HepG2 (cell line): ENCODE measurements around the gene ENTREP3. TPM values are rescaled to one million over a fixed set of nuclear protein-coding genes. Genes with fewer than 3 reads are reported as not detected.

Experiments used
- ADNP ChIP-seq: sonication (generic); formaldehyde crosslinking; IDR thresholded peaks from 2 replicates; pipeline ENCODE4 v1.4.0; 2020; ENCODE audit warnings: missing genetic modification reagents
- ARNT ChIP-seq: fragments of 450-650 bp; IDR thresholded peaks from 2 replicates; pipeline ENCODE4 v1.6.1; 2017
- ASH2L ChIP-seq: fragments of 300-600, 200-600 bp; sonication (generic); IDR thresholded peaks from 2 replicates; pipeline ENCODE4 v1.7.0; 2017; ENCODE audit warnings: low read depth, mild to moderate bottlenecking, moderate library complexity, mixed read lengths, low read length; ENCODE audit not compliant: insufficient read length
- MAF1 ChIP-seq: sonication (generic); formaldehyde crosslinking; IDR thresholded peaks from 2 replicates; pipeline ENCODE4 v1.5.0; 2020; ENCODE audit warnings: missing genetic modification reagents, borderline replicate concordance
- POLR2AphosphoS2 ChIP-seq: IDR thresholded peaks from 2 replicates; pipeline ENCODE4 v1.6.1; 2011; ENCODE audit warnings: low read depth, low read length, improper control_type of control experiment
- REST ChIP-seq, 2 experiments: IDR thresholded peaks; 2 replicates each; pipeline ENCODE4 v1.6.1; 2011 to 2012; ENCODE audit warnings: low read length in 2 of 2, borderline replicate concordance in 1 of 2, low read depth in 1 of 2, mild to moderate bottlenecking in 1 of 2, moderate library complexity in 1 of 2
- SALL1 ChIP-seq: sonication (generic); formaldehyde crosslinking; IDR thresholded peaks from 2 replicates; pipeline ENCODE4 v1.8.0; 2022; ENCODE audit warnings: mild to moderate bottlenecking, missing genetic modification reagents
- SP2 ChIP-seq: sonication (generic); formaldehyde crosslinking; IDR thresholded peaks from 2 replicates; pipeline ENCODE4 v1.5.1; 2020; ENCODE audit warnings: mild to moderate bottlenecking, missing genetic modification reagents
- ZBTB7A ChIP-seq: sonication (generic); formaldehyde crosslinking; IDR thresholded peaks from 2 replicates; pipeline ENCODE4 v1.8.0; 2022; ENCODE audit warnings: mild to moderate bottlenecking, missing genetic modification reagents
- ZFYVE20 ChIP-seq: sonication (generic); formaldehyde crosslinking; IDR thresholded peaks from 2 replicates; pipeline ENCODE4 v1.8.0; 2023; ENCODE audit warnings: low read depth, mild to moderate bottlenecking, moderate library complexity, missing genetic modification reagents, borderline replicate concordance
- ZNF24 ChIP-seq: fragments of 450-650 bp; IDR thresholded peaks from 2 replicates; pipeline ENCODE4 v1.6.1; 2017; ENCODE audit warnings: antibody characterized with exemption, mild to moderate bottlenecking
- ZNF605 ChIP-seq: sonication (generic); formaldehyde crosslinking; IDR thresholded peaks from 2 replicates; pipeline ENCODE4 v1.8.0; 2022; ENCODE audit warnings: mild to moderate bottlenecking, missing genetic modification reagents
- ZNF616 ChIP-seq: sonication (generic); formaldehyde crosslinking; IDR thresholded peaks from 2 replicates; pipeline ENCODE4 v1.5.0; 2020; ENCODE audit warnings: low read depth, mild to moderate bottlenecking, missing genetic modification reagents
- ZNF740 ChIP-seq: sonication (generic); formaldehyde crosslinking; IDR thresholded peaks from 2 replicates; pipeline ENCODE4 v1.4.0; 2020; ENCODE audit warnings: missing genetic modification reagents
- ZSCAN21 ChIP-seq: sonication (generic); formaldehyde crosslinking; IDR thresholded peaks from 2 replicates; pipeline ENCODE4 v1.8.0; 2022; ENCODE audit warnings: mild to moderate bottlenecking, missing genetic modification reagents, moderate library complexity, borderline replicate concordance
- polyA plus RNA-seq, 8 experiments: library from polyadenylated mRNA; depleted of rRNA in 3 of 8; stranded (reverse) in 7 of 8; unstranded in 1 of 8; fragments of >200 nt; fragmentation: Illumina TruSeq in 4 of 8; extraction: Trizol in 4 of 8; gene quantifications; 2 replicates each; pipeline versions ENCODE4 v1.2.1 to v1.2.3, GENCODE V29; 2011 to 2016; ENCODE audit warnings: low read depth in 4 of 8, missing spikeins in 1 of 8, mixed read lengths in 1 of 8; ENCODE audit not compliant: insufficient read depth in 1 of 8
- total RNA-seq, 5 experiments: library from RNA; depleted of rRNA; stranded (reverse); fragments of >200 nt; fragmentation: Illumina TruSeq; extraction: Trizol; gene quantifications; 2 replicates each; pipeline ENCODE4 v1.2.3, GENCODE V29; 2016; ENCODE audit warnings: low read depth in 1 of 5
- TF ChIP-seq, protein P1 (sequence below): sonication (generic); formaldehyde crosslinking; conservative IDR thresholded peaks from 2 replicates; pipeline ENCODE4 v1.8.0; 2022; ENCODE audit warnings: mild to moderate bottlenecking, moderate library complexity, missing genetic modification reagents
- TF ChIP-seq, protein P2 (sequence below), 2 experiments: sonication (generic) in 1 of 2; formaldehyde crosslinking in 1 of 2; IDR thresholded peaks; 2 replicates each; pipeline versions ENCODE4 v1.5.1 to v1.6.1; 2011 to 2020; ENCODE audit warnings: borderline replicate concordance in 1 of 2, low read depth in 1 of 2, low read length in 1 of 2, mild to moderate bottlenecking in 1 of 2, missing genetic modification reagents in 1 of 2, moderate library complexity in 1 of 2
- TF ChIP-seq, protein P3 (sequence below): sonication (generic); formaldehyde crosslinking; IDR thresholded peaks from 2 replicates; pipeline ENCODE4 v1.4.0; 2020; ENCODE audit warnings: mild to moderate bottlenecking, missing genetic modification reagents

ENTREP3 gene
- total and polyA plus RNA-seq, 2 of the 13 experiments (the other 11 are each of a cell fraction or from before 2014, with no cell fraction given) = 4.1 to 9.9 TPM

DNA sequence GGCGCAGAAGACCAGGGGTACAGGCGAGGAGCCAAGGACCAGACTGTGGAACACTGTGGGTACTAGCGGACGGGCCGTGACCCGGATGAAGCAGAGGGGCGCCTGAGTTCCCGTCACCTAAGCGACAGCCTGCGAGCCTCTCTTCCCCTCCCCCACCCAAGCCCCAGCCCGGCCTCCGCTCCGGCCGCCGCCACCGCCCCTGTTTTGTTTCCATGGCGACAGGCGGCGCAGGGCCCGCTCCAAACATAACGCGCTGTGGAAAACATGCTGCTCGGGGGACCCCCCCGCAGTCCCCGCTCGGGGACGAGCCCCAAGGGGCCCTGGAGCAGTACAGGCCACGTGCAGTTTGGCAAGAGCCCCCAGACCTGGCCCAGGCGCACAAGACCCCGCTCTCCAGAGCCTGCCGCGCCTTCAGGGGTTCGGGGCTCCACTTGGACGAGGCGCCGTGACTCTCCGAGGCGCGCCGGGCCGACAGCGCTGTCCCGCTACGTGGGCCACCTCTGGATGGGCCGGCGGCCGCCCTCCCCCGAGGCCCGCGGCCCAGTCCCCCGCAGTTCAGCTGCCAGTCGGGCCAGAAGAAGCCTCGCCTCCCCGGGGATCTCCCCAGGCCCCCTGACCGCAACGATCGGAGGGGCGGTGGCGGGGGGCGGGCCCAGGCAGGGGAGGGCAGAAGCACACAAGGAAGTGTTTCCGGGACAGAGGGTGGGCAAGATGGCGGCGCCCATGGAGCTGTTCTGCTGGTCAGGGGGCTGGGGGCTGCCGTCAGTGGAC is 46.6 kb downstream of the ENTREP3 start, which contains the start of gene MTX1 (continued):
- TF ChIP-seq, protein P1, sequence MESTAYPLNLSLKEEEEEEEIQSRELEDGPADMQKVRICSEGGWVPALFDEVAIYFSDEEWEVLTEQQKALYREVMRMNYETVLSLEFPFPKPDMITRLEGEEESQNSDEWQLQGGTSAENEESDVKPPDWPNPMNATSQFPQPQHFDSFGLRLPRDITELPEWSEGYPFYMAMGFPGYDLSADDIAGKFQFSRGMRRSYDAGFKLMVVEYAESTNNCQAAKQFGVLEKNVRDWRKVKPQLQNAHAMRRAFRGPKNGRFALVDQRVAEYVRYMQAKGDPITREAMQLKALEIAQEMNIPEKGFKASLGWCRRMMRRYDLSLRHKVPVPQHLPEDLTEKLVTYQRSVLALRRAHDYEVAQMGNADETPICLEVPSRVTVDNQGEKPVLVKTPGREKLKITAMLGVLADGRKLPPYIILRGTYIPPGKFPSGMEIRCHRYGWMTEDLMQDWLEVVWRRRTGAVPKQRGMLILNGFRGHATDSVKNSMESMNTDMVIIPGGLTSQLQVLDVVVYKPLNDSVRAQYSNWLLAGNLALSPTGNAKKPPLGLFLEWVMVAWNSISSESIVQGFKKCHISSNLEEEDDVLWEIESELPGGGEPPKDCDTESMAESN = peak; percentile 42
- TF ChIP-seq ZBTB7A (CRISPR knock-in tag) (no peak), REST (IDR thresholded peaks at IDR 0.05; ENCODE audit: borderline replicate concordance in 1 of 2, low read depth in 1 of 2, low read length in 2 of 2) (no peak), SALL1 (0 out of 2 replicates have a peak, but pooled peaks have one; percentile 54), SP2 (CRISPR knock-in tag) (peak; percentile 75), MAF1 (CRISPR knock-in tag) (peak; percentile 53; the same call in 1 of the 2 replicates), ASH2L (peak; percentile 74), ZNF616 (CRISPR knock-in tag) (no peak), ZFYVE20 (no peak), ZNF740 (no peak), ZNF24 (no peak), POLR2AphosphoS2 (no peak), ARNT (no peak), ZNF605 (CRISPR knock-in tag) (no peak), ADNP (CRISPR knock-in tag) (no peak), ZSCAN21 (CRISPR knock-in tag) (no peak)
- TF ChIP-seq, protein P2, sequence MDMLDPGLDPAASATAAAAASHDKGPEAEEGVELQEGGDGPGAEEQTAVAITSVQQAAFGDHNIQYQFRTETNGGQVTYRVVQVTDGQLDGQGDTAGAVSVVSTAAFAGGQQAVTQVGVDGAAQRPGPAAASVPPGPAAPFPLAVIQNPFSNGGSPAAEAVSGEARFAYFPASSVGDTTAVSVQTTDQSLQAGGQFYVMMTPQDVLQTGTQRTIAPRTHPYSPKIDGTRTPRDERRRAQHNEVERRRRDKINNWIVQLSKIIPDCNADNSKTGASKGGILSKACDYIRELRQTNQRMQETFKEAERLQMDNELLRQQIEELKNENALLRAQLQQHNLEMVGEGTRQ (IDR thresholded peaks at IDR 0.05; ENCODE audit: low read depth, low read length) = no peak
- TF ChIP-seq, protein P2 (CRISPR knock-in tag; IDR thresholded peaks at IDR 0.05; ENCODE audit: borderline replicate concordance) = no peak
- TF ChIP-seq, protein P3, sequence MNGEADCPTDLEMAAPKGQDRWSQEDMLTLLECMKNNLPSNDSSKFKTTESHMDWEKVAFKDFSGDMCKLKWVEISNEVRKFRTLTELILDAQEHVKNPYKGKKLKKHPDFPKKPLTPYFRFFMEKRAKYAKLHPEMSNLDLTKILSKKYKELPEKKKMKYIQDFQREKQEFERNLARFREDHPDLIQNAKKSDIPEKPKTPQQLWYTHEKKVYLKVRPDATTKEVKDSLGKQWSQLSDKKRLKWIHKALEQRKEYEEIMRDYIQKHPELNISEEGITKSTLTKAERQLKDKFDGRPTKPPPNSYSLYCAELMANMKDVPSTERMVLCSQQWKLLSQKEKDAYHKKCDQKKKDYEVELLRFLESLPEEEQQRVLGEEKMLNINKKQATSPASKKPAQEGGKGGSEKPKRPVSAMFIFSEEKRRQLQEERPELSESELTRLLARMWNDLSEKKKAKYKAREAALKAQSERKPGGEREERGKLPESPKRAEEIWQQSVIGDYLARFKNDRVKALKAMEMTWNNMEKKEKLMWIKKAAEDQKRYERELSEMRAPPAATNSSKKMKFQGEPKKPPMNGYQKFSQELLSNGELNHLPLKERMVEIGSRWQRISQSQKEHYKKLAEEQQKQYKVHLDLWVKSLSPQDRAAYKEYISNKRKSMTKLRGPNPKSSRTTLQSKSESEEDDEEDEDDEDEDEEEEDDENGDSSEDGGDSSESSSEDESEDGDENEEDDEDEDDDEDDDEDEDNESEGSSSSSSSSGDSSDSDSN (CRISPR knock-in tag) = no peak; the same call in 1 of the 2 replicates
